Measurements from ENCODE around the gene FAM193A.

GRCh38 chr4:2643555-2643954 lies 107.1 kb downstream of the FAM193A start:
- TF ChIP-seq CTCF (IDR thresholded peaks at IDR 0.05): no peak
- no peak for TF ChIP-seq EZH2 (IDR thresholded peaks at IDR 0.05; ENCODE audit: borderline replicate concordance, insufficient read depth, low read depth, low read length, poor library complexity, severe bottlenecking)

Measured in B cell (primary cell).